Muscle of arm (tissue), 12 donors: ENCODE data around the gene GALNT15. TPM values are rescaled to one million over a fixed set of nuclear protein-coding genes. Genes with fewer than 3 reads are reported as not detected.

Source experiments
- DNase-seq: peaks from one replicate; pipeline ENCODE4 v3.0.0-alpha.2; 2013
- polyA plus RNA-seq, 12 donors: library from polyadenylated mRNA; unstranded; fragments of 120-200 nt; gene quantifications; one replicate each; pipeline ENCODE4 v1.2.1, GENCODE V29; 2013; ENCODE audit not compliant: insufficient read length in 12 of 12

Gene GALNT15
- polyA plus RNA-seq, 12 donors = 0.24 to 6.6 (median 1.3) TPM; not detected in 2

DNA sequence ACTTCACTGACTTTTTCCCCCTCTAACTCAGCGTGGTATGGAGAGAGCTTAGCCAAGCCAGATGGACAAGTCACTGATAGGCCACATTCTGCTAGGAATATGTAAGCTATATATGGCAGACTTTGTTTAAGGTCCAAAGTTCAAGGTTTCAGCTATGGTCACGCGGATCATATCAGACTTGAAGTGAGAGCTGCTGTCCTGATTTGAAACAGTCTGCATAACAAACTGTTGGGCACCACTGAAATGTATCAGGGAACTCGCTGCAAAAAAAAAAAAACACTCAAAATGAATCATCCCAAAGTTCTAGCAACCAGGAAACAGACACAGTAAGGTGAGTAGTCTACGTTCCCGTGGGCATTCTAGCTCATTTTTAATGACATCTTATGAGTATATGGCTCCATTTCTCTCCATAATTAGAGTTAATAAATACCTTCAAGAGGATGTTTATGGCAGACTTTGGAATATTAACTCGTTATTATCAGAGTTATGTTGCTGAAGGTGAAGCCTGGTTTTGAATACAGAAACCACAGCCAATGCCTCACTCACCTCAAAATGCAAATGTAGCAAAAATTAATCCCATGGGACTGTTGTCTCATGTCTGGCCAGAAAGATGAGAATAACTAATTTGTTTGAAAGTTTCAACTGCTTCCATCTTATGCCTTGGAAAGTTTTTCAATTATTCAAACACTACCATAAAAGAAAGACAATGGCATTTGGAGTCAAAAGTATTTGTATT is 77.9 kb downstream of the GALNT15 start:
- DNase-seq = no peak

DNA sequence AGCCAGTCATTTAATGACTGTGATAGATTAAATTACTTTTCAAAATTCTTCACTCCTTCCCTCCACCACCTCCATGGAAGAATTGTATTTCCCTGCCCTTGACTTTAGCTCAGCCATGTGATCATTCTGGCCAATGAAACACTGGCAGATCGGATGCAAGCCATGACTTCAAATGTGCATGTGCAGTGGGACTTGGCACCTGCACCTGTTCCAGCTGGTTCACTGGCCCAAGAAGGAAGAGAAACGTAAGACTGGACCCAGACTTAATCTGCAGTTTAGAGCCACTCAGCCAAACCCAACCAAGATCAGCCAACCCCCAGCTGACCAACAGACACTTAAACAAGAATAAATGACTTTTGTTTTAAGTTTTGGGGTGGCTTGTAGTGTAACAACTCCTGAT is 78.5 kb downstream of the GALNT15 start:
- DNase-seq = no peak

DNA sequence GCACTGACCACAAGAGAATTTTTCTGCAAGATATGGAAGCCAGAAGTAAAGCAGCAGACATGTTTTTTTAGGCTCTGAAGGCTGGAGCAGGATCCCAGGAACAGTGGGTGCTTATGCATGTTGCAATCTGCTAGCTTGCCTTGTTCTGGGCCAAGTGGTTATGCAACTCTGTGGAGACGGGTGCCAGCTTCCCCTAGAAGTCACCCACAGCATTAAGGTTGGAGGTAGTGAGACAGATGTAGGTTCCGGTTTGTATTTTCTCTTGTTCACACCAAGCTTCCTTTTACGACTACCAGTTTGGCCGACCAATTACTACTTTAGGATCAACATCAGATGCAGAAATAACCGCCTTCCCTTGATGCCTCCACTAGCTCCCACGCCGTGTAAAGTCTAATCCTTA is 79.1 kb downstream of the GALNT15 start:
- DNase-seq = no peak

DNA sequence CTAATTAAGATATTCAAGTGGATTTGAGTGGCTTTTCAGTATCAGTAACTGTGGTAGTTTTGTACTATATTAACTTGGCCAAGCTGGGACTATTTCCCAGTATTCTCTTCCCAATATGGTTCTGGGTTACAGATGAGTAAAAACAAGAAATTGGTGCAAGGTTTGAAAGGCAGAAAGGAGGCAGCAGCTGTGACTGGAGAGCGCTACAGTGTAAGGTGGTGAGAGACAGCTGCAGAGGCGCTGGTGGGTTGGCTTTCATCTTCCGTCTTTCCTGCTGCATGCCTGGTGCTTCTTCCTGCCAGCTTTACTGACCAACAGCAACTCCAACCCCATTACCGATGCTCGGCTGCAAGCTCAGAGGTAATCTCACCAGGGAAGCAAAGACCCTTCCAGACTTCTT is 80.4 kb downstream of the GALNT15 start:
- DNase-seq = no peak

DNA sequence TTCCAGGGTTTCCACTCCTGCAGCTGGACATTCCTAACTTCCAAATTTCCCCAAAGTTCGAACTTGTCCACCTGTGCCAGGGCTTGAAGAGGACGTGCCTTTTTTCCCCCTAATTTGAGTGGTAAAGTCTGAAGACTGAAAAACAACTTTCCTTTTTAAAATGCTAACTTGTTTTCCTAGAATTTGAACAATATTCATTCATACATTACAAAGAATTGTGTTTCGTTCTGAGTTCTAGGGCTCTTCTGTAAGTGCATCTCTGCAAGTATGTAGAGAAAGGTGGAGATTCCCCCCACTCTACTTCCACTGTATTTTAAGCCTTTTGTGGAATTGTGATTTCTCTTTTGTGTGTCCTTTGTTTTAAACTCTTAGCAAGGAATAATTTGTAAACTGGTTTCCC is 80.8 kb downstream of the GALNT15 start:
- no peak for DNase-seq

DNA sequence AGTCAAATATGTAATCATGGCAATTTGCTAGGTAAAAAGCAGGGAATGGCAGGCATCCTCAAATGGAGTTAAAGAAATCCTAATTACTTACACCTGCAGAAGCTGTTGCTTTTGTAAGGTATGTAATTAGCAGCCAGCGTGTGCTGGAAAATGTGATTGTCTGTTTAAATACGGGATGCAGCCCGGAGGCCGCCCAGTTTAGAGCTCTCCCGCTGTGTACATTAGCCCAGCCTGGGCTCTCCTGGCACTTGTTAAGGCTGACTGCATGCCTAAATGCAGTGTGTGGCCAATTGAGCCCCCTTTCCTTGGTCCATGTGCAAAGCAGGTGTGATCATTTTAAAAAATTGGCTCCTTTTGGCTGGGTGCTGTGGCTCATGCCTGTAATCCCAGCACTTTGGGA is 81.2 kb downstream of the GALNT15 start:
- DNase-seq = no peak

DNA sequence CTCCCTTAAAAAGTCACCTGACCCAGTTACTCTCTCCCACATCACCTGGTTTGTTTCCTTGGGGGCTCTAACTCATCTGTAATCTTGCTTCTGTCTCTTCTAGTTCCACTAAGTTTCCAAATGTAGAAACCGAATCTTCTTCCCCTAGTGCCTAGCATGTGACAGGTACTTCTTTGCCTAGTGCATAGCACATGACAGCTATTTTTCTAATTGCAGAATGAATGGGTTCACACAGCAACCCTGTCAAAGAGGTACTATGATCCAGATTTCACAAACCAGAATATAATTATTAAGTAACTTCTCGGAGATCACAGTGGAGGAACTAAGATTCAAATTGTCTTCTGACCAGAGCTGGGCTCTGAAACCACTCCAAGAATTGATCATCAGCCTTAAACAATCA is 82.8 kb downstream of the GALNT15 start:
- DNase-seq = no peak

DNA sequence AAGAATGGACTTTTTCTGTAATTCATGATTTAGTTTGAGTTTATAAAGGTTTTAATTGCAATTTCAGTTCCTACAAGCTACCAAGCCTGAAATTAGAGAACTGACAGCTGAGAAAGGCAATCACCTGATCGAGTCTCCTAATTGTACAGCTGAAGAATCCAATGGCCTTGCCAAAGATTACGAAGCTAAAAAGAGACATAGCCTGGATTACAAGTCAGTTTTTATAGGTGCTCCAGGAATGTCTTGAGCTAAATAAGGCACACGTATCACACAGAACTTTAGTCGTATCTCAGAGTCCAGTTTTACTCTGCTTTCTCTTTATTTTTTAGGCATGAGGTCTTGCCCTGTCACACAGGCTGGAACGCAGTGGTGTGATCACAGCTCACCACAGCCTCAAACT is 83.7 kb downstream of the GALNT15 start:
- no peak for DNase-seq

DNA sequence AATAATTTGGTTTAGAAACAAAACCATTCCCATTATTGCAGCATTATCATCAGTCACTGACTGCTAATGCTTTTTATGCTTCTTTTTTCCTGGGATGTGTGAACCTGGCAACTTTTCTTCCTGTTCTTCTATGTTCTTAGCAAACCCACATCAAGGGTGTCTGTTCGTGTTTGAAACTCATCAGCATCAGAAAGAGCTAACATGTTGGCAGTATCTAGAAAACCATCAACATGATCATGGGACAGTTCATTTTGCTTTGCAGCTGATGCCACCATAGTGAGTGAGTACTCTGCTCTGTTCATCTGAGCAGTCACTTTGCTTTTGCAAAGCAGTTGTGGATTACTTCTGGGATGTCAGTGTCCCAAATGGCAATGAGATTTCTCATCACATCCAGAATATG is 84.4 kb downstream of the GALNT15 start:
- DNase-seq = no peak

DNA sequence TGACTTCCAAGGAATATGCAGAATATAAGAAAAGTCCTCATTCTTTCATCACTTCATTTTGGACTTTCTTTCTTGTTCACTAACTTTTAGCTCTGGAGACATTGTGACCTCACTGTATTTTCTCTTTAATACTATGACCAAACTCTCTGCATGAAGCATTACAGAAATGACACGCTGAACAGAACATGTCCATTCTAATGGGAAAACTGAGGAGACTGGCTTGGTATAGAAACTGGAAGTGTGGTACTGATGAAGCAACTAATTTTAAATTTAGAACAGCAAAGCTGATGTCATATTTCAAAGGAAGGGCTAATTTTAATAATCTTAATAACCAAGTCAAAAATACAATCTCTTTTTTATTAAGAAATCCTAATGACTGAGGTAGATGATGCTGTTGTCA is 85.6 kb downstream of the GALNT15 start:
- DNase-seq = no peak

DNA sequence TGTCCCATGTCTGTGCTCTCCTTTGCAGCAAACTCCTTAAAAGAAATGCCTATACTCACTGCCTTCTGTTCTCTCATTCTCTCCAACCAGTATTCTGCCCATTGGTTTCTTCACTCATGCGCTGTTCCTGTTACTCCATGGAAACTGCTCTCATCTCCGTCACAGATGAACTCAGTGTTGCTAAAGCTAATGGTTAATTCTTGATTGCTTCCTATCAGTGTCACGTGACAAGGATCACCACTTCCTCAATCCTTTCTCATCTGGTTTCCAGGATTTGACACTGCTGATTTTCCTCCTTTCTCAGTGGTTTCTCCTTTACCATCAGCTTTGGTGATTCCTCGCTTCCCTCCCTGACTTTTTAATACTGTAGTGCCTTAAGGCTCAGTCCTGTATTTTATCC is 87.7 kb downstream of the GALNT15 start:
- no peak for DNase-seq

DNA sequence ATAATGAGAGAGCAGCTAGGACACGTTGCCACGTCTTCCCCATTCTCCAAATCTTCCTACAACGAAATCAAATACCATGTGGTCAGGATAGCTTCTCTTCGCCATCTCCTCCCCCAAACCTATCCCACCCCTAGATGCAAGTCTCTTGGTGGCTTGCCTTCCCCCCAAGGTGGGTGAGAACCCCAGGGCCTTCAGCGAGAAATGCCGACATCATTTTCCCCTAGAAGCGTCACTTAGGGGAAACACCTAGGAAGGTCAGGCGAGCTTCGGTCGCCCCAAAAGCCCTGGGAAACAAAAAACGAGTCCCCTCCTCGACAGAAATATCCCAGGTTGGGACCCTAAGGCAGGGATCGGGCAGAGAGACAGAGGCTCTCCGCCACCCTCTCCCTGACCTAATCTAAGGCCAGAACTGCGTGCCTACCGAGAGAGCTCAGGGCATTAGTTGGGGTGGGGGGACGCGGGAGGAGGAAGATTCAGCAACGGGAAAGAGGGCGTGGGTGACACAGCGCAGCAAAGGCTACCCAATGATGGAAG is 89.8 kb downstream of the GALNT15 start:
- no peak for DNase-seq

DNA sequence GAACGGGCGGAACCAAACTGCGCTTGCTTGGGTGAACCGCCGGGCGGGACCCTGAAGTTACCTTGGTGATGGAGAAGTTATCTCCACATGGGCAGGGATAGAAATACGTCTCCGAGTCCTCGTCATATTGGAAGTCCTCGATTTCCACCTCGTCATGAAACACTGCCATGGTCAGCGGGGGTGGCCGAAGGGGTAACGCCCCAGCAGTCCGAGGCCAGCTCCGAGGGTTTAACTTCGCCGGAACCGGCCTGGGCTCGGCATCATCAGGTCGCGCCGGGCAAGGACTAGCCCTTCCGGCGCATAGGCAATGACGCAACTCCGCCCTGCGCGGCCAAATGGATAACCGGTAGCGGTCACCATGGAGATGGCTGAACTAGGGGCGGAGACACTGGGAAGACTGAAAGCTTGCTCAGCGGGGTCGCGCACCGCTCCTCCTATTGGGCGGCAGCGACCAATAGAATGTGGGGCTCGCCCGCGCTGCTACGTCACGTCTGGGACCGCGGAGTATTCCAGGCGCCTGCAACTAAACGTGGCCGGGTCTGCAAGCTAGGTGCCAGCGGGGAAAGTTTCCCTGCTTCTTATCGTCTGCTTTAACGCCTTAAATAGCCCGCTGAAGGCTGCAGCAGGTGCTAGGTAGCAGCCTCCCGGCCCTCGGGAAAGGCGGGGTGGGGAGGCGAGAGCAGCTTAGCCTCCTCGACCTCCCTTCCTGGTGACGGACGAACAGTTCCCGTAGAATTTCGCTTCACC is 90.4 kb downstream of the GALNT15 start, which contains the start of the genes DPH3 and OXNAD1:
Gene DPH3, minus strand, starts transcription at position 236 of the 747 bp plus-strand sequence. Its CDS starts 67 bp downstream, at position 169.
Gene OXNAD1, plus strand, starts transcription at position 505 of the 747 bp plus-strand sequence. CDS start 5,741 bp downstream, outside the sequence.
- peak; percentile 100 for DNase-seq

DNA sequence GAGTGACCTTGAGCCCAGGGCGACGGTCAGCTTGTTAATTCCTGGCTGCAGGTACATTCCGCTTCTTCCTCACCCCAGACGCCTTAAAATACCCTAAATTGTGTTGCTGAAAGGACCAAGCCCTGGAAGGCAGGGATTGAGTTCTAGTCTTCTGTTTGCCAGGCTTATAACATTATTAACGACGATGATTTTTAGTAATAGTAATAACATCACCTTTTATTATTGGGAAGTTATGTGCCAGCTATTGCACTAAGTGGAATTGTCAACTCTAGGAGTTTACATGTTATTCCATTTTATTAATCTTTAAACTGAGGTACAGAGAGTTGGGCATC is 90.9 kb downstream of the GALNT15 start:
- no peak for DNase-seq

DNA sequence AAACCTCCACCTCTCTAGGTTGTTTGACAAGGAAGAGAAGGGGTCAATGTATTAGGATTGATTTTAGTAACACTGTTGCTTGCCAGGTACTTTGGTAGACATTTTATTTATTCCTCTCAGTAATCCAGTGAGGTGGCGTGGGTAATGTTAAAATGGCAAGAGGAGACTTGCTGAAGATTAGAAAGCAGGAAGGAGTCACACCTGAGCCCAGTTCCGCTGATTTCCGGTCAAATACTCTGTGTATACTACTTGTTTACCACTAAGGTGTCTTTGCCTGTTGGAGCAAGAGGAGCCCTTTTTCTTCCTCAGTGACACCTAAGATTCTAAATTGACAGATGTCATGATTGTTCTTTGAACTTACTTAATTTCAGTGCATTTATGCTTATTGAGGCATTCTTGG is 92.2 kb downstream of the GALNT15 start:
- DNase-seq = no peak

DNA sequence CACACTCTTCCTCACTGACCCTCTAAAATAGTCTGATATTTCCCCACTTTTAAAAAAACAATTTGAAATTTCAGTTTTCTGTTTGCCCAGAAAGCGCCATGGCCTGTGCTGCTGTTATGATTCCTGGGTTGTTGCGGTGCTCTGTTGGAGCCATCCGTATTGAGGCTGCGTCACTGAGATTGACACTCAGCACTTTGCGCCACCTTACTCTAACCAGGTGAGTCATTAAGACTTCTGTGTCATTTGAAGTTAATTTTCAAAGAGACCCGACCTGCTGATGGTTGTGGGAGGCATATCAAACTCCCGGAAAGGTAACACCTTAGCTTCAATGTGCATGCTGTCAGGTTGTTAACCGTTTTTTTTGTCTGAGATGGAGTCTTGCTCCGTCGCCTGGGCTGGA is 96.4 kb downstream of the GALNT15 start:
- DNase-seq = no peak

DNA sequence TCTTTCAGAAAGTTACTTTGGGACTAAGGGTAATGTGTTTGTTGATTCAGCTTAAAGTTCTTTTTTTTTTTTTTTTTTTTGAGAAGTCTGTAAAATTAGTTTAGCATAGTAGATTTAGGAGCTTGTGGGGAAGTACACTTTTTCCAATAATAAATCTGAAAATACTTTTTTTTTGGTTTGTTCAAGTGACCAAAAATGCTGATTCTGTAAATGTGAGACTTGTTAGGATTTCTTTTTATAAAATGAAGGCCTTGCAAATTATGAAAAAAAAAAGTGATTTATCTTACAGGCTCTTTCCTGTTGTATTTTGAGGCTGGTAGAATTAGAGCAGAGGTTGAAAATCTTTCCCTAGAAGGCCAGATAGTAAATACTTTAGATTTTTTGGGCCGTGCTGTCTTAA is 98.1 kb downstream of the GALNT15 start:
- no peak for DNase-seq

DNA sequence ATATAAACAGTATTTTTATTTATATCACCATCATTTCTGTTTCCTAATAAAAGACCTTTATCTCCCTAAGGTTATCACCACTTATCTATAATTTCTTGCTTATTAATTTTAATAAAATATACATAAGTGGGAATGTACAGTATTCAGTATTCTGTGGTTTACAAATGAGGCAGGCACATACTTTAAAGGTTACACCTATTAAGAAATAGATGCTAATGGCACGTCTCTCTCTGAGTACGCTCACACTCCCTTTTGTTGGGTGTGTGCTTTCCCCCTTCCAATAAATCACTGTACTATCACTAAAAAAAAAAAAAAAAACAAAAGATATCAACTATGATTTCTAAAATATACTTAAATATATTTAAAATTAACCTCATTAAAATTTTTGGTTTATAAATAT is 99.4 kb downstream of the GALNT15 start:
- no peak for DNase-seq

DNA sequence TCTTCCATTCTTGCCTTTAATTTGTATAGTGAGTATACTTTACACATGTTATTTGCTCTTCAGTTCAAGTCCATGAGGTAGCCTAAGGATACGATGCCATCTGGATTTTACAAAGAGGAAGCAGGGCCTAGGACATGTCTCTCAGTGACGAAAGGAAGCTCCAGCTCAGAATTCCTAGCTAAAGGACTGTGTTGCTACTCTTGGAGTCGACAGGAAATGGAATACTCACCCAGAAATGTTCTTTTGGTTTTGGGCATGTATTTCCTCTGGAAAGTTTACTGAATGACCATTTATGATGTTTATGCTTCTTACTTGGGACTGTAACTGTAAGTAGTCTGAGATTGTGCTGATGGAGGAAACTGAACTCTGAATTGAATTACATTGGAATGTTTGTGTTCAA is 103.0 kb downstream of the GALNT15 start:
- no peak for DNase-seq

DNA sequence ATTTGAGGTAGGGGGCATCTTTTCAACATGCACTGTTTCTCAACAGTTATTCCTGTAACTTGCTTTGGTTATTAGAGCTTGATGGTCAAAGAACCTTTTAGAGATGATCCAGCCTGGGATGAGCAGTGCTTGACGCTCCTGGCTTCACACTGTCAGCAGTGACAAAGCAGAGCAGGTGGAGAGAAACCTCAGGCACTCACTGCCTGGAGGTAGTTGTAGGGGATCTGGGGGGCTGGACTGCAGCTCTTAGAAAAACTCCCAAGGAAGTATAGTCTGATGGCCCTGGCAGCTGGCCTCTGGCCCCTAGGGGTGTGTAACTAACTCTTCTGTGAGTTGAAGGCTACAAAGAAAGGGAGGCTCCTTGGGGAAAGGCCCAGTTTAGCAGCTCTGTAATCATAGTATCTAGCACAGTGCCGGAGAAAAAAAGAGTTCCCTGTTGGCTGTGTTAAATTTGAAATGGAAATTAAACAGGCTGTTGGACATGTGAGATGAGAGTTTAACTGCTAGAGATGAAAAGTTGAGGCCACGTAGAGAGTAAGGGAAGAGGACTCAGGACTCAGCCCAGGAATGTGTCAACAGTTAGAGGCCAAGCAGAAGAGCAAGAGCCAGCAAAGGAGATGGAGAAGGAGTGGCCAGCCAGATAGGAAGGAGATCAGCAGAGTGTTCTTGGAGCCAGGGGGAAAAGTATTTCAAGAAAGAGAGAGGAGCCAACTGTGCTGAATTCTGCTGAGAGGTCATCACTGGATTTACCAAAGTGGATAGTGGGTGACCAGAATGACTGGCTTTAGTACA is 104.7 kb downstream of the GALNT15 start:
- DNase-seq = no peak

DNA sequence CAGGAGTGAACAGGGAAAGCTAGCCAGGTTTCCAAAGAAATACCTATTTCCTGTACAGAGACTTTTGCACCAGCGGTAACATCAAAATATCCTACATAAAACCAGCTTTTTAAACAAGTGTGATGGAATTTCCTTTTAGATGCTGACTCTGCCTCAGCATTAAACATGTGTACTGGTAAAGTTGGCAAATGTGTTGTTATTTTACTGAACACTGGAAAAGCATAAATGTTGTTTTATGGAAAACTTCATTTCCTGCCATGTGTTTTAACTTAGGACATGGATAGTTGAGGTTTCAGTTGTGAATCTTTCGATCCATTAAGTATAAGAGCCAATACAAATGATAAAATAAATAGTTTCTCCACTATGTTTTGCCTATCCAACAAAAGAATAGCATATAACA is 106.2 kb downstream of the GALNT15 start:
- no peak for DNase-seq
